ENCODE measurements around the gene PLPP3.
A peak's percentile ranks its signal among the peaks of the same experiment; 100 is the strongest.

The PLPP3 gene

DNA sequence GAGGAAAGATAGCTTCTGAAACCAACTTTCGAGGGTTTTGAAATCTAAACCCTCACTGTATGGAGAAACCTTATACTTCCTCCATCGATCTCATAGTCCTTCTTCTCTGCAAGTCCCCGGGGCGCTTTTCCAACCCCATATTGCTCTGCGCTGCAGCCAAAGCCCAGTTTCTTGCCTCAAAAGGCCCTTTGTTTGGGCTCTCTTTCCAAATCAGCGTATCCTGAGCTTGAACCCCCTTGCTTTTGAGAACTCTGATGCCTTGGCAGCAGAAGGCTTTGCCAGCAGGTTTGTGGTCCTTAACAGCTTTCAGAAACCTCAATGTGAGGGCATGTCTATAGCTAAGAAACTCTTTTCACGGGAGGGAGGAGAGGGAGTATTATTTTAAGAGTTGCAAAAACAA is 21.6 kb downstream of the PLPP3 start:
- Histone ChIP-seq H3K9ac (ENCODE audit: low read depth, low read length) (no peak overlapping the region), H3K9me3 (ENCODE audit: control insufficient read depth, insufficient read depth, low read length) (no peaks in the 10 kb centered on the region), H3K4me3 (ENCODE audit: low read depth, low read length) (no peak overlapping the region), H3K27me3 (ENCODE audit: control insufficient read depth, insufficient read depth, low read length) (no peaks in the 10 kb centered on the region), H3K36me3 (ENCODE audit: control insufficient read depth, insufficient read depth, low read length) (no peaks in the 10 kb centered on the region), H3K4me1 (ENCODE audit: control insufficient read depth, insufficient read depth, low read length) (peaks cover 38% of the 10 kb centered on the region)

DNA sequence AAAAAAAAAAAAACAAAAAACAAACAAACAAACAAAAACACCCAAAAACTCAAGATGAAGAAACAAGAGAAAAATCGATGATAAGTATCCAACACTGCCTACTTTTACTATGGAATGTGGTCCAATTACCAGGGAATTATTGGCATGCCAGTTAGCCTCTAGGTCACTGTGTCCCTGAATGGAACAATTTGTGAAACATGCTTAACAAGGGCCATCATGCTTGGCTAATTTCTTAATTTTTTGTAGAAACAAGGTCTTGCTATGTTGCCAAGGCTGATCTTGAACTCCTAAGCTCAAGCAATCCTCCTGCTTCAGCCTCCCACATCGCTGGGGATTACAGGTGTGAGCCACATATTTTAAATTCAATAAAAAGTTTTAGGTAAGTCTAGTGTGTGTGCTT is 23.9 kb downstream of the PLPP3 start:
- Histone ChIP-seq H3K36me3 (ENCODE audit: control insufficient read depth, insufficient read depth, low read length) (no peaks in the 10 kb centered on the region), H3K9me3 (ENCODE audit: control insufficient read depth, insufficient read depth, low read length) (no peaks in the 10 kb centered on the region), H3K4me3 (ENCODE audit: low read depth, low read length) (no peak overlapping the region), H3K27me3 (ENCODE audit: control insufficient read depth, insufficient read depth, low read length) (no peaks in the 10 kb centered on the region), H3K9ac (ENCODE audit: low read depth, low read length) (no peak overlapping the region), H3K4me1 (ENCODE audit: control insufficient read depth, insufficient read depth, low read length) (peaks cover 50% of the 10 kb centered on the region)

DNA sequence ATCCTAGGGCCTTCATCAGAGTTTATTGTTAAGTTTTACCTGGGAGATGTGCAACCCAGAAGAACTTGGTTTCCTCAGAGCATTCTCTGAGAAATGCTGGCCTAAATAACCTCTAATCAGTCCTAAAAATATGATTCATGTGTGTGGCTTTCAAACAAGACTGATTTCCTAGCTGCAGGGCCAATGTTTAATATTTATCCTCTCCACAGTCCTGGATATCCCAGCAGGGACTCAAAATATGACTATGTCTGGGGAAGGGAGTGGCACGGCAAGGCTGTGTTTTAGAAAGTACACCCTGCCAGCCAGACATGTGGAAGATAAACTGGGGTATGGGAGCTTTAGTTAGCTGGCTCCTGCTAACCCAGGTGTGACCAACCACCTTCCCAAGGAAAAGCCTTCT is 26.3 kb downstream of the PLPP3 start:
- Histone ChIP-seq H3K4me3 (ENCODE audit: low read depth, low read length) (no peak overlapping the region), H3K4me1 (ENCODE audit: control insufficient read depth, insufficient read depth, low read length) (peaks cover 56% of the 10 kb centered on the region), H3K9me3 (ENCODE audit: control insufficient read depth, insufficient read depth, low read length) (no peaks in the 10 kb centered on the region), H3K36me3 (ENCODE audit: control insufficient read depth, insufficient read depth, low read length) (no peaks in the 10 kb centered on the region), H3K9ac (ENCODE audit: low read depth, low read length) (peak overlapping the region; percentile 1), H3K27me3 (ENCODE audit: control insufficient read depth, insufficient read depth, low read length) (no peaks in the 10 kb centered on the region)

DNA sequence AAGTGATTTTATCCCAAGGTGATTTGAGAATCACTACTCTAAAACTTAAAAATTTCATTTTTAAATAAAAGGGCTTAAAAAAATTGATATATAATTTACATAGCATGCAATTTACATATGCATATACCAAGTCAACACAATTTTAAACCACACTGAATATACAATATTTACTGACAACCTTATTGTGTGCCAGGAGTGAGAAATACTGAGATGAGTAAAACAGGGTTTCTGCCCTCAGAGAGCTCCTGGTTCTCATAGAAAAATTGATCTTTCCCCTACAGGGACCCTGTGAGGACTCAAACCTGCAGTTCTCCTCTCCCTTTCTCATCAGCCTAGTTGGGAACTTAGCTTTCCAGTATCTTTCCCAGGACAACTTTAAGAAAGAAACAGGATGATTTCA is 27.0 kb downstream of the PLPP3 start:
- no peaks in the 10 kb centered on the region for H3K9me3 ChIP-seq (ENCODE audit: control insufficient read depth, insufficient read depth, low read length)
- no peak overlapping the region for H3K9ac ChIP-seq (ENCODE audit: low read depth, low read length)
- H3K4me3 ChIP-seq (ENCODE audit: low read depth, low read length): no peak overlapping the region
- H3K27me3 ChIP-seq (ENCODE audit: control insufficient read depth, insufficient read depth, low read length): no peaks in the 10 kb centered on the region
- no peaks in the 10 kb centered on the region for H3K36me3 ChIP-seq (ENCODE audit: control insufficient read depth, insufficient read depth, low read length)
- peaks cover 62% of the 10 kb centered on the region for H3K4me1 ChIP-seq (ENCODE audit: control insufficient read depth, insufficient read depth, low read length)

DNA sequence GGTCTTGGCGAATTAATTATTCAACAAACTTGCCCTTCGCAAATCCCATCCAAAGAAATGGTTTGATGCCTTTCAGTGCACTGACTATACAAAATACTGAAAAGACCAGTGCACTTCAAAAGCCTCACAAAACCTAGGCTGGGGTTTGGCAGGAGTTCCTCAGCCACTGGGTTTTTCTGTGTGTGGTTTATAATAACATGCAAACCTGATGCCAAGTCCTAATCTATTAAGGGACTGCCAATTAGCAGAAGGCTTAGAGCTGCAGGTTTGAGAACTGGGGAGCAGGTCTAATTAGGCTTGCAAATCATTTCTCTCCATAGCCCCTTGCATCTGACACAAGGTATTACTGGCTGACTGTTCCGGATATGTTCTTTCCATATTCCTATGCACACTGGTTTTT is 27.7 kb downstream of the PLPP3 start:
- peaks cover 65% of the 10 kb centered on the region for H3K4me1 ChIP-seq (ENCODE audit: control insufficient read depth, insufficient read depth, low read length)
- no peak overlapping the region for H3K4me3 ChIP-seq (ENCODE audit: low read depth, low read length)
- H3K27me3 ChIP-seq (ENCODE audit: control insufficient read depth, insufficient read depth, low read length): no peaks in the 10 kb centered on the region
- no peak overlapping the region for H3K9ac ChIP-seq (ENCODE audit: low read depth, low read length)
- H3K9me3 ChIP-seq (ENCODE audit: control insufficient read depth, insufficient read depth, low read length): no peaks in the 10 kb centered on the region
- H3K36me3 ChIP-seq (ENCODE audit: control insufficient read depth, insufficient read depth, low read length): no peaks in the 10 kb centered on the region

DNA sequence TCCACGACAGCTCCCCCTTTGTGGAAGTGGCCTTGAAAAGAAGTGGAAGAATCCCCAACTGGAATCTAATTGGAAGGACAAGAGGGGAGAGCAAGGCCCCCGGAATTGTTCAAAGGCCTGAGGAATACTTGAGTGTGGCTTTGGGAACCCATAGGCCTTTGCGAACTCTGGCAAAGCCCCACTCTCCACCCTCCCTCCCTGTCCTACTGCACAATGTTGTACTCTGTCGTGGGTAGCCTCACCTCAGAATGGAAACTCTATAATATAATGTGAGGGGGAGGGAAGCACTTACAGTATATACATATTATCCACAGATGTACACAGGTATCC is 28.5 kb downstream of the PLPP3 start:
- no peak overlapping the region for H3K4me3 ChIP-seq (ENCODE audit: low read depth, low read length)
- peak overlapping the region; percentile 50 for H3K9ac ChIP-seq (ENCODE audit: low read depth, low read length)
- H3K9me3 ChIP-seq (ENCODE audit: control insufficient read depth, insufficient read depth, low read length): no peaks in the 10 kb centered on the region
- H3K4me1 ChIP-seq (ENCODE audit: control insufficient read depth, insufficient read depth, low read length): peaks cover 68% of the 10 kb centered on the region
- no peaks in the 10 kb centered on the region for H3K27me3 ChIP-seq (ENCODE audit: control insufficient read depth, insufficient read depth, low read length)
- no peaks in the 10 kb centered on the region for H3K36me3 ChIP-seq (ENCODE audit: control insufficient read depth, insufficient read depth, low read length)

DNA sequence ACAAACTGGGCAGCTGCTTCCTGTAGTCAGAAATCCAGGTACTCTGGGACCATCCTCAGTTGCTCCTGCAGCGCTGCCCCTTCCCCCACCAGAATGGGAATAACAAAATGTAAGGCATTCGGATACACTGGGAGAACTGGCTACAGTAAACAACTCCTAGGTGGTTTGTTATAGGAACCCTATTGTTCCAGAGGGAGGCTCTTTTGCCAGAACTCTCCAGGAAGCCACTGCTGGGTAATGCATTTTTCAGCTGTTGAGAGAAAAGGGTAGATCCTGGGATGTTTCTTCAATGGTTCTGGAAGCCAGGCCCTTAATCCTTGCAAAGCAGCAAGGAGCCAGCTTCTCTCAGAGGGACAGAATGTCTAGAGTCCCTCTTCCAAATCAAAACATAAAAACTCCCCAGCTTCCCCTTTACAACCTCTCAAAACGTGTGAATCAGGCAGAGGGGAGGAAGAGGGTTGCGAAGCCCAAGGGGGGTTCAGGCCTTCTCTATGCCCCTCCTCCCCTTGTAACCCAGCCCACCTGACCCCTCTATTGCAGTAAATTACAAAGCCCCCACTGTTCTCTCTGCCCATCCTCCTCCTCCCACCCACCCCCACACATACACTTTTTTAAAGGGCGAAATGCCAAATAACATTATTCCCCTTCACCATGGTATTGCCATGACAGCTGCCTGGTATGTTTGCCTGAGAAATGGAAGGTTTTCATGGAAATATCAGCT is 29.1 kb downstream of the PLPP3 start:
- H3K9ac ChIP-seq (ENCODE audit: low read depth, low read length): peak overlapping the region; percentile 55
- H3K4me3 ChIP-seq (ENCODE audit: low read depth, low read length): peak overlapping the region; percentile 21
- H3K4me1 ChIP-seq (ENCODE audit: control insufficient read depth, insufficient read depth, low read length): peaks cover 71% of the 10 kb centered on the region
- no peaks in the 10 kb centered on the region for H3K36me3 ChIP-seq (ENCODE audit: control insufficient read depth, insufficient read depth, low read length)
- no peaks in the 10 kb centered on the region for H3K27me3 ChIP-seq (ENCODE audit: control insufficient read depth, insufficient read depth, low read length)
- no peaks in the 10 kb centered on the region for H3K9me3 ChIP-seq (ENCODE audit: control insufficient read depth, insufficient read depth, low read length)

DNA sequence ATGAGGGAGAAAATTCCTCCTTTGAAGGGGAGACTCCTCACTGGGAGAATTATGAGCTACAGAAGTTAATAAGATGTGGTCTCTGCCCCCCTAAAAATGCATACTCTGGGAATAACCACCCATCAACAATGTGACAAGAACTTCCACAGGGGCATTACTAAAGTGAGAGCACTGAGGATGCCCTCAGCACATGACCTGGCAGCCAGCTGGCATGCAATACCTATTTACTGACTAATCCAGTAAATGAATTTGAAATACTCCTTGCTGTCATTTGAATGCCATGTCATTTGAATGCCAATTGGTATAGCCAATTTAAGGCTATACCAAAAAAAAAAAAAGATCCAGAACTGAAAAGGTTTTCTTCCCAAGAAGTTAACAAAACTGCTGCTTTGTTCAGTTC is 30.8 kb downstream of the PLPP3 start:
- H3K27me3 ChIP-seq (ENCODE audit: control insufficient read depth, insufficient read depth, low read length): no peaks in the 10 kb centered on the region
- no peak overlapping the region for H3K4me3 ChIP-seq (ENCODE audit: low read depth, low read length)
- H3K9ac ChIP-seq (ENCODE audit: low read depth, low read length): no peak overlapping the region
- H3K36me3 ChIP-seq (ENCODE audit: control insufficient read depth, insufficient read depth, low read length): no peaks in the 10 kb centered on the region
- peaks cover 81% of the 10 kb centered on the region for H3K4me1 ChIP-seq (ENCODE audit: control insufficient read depth, insufficient read depth, low read length)
- no peaks in the 10 kb centered on the region for H3K9me3 ChIP-seq (ENCODE audit: control insufficient read depth, insufficient read depth, low read length)

DNA sequence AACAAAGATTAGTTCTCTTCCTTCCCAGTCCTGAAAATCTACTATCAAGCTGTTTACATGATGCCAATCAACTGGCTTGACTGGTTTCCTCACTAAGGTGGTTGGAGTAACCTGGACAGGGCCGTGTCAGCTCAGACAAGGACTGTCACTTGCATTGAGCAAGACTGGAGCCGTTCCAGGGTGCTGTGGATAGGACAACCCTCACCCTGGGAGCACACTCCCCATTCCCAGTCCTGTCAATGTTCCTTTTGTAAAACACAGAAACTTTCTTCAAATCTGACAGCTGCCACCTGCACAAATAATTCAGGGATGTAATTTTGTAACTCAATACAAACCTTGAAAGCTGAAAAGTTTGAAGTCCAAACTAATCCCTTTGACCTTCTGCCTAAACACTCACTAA is 31.4 kb downstream of the PLPP3 start:
- Histone ChIP-seq H3K36me3 (ENCODE audit: control insufficient read depth, insufficient read depth, low read length) (no peaks in the 10 kb centered on the region), H3K27me3 (ENCODE audit: control insufficient read depth, insufficient read depth, low read length) (no peaks in the 10 kb centered on the region), H3K9ac (ENCODE audit: low read depth, low read length) (peak overlapping the region; percentile 26), H3K4me1 (ENCODE audit: control insufficient read depth, insufficient read depth, low read length) (peaks cover 79% of the 10 kb centered on the region), H3K9me3 (ENCODE audit: control insufficient read depth, insufficient read depth, low read length) (no peaks in the 10 kb centered on the region), H3K4me3 (ENCODE audit: low read depth, low read length) (no peak overlapping the region)

DNA sequence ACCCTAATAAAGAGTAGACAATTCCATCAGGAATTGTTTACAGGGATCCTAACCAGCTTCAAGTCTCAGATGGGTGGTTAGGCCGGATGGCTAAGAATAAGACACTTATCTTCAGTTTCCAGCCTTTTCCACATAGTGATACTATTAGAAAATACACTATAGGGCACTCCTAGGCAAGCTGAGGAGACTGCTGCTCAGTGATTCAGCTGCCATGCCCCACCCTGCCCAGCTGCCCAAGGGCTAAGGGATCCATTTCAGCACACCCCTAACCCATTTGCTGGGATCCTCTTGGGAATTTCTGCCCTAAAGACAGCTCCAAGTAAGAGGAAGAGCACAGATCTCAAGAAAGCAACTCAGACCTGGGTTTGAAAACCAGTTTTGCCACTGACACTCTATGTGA is 31.9 kb downstream of the PLPP3 start:
- H3K4me1 ChIP-seq (ENCODE audit: control insufficient read depth, insufficient read depth, low read length): peaks cover 75% of the 10 kb centered on the region
- no peaks in the 10 kb centered on the region for H3K36me3 ChIP-seq (ENCODE audit: control insufficient read depth, insufficient read depth, low read length)
- peak overlapping the region; percentile 26 for H3K9ac ChIP-seq (ENCODE audit: low read depth, low read length)
- H3K4me3 ChIP-seq (ENCODE audit: low read depth, low read length): no peak overlapping the region
- H3K9me3 ChIP-seq (ENCODE audit: control insufficient read depth, insufficient read depth, low read length): no peaks in the 10 kb centered on the region
- H3K27me3 ChIP-seq (ENCODE audit: control insufficient read depth, insufficient read depth, low read length): no peaks in the 10 kb centered on the region

DNA sequence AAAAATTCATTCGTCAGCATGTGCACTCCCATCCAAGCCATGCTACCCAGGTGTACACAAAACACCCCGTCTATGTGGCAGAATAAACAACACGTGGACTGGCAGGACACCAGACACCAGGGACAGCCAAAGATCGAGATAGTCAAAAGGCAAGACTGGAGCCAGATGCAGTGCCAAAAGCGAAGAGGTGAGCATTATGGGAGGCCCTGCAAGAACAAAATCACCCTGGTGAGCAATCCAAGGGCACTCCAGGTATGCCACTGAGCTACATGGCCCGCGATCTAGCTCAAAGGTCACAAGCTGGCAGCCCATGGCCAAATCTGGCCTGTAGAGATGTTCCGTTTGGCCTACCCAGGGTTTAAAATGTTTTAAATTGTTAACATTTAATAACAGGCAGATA is 33.7 kb downstream of the PLPP3 start:
- H3K9ac ChIP-seq (ENCODE audit: low read depth, low read length): no peak overlapping the region
- no peak overlapping the region for H3K4me3 ChIP-seq (ENCODE audit: low read depth, low read length)
- H3K27me3 ChIP-seq (ENCODE audit: control insufficient read depth, insufficient read depth, low read length): no peaks in the 10 kb centered on the region
- H3K9me3 ChIP-seq (ENCODE audit: control insufficient read depth, insufficient read depth, low read length): no peaks in the 10 kb centered on the region
- H3K4me1 ChIP-seq (ENCODE audit: control insufficient read depth, insufficient read depth, low read length): peaks cover 69% of the 10 kb centered on the region
- H3K36me3 ChIP-seq (ENCODE audit: control insufficient read depth, insufficient read depth, low read length): peaks cover 3% of the 10 kb centered on the region

DNA sequence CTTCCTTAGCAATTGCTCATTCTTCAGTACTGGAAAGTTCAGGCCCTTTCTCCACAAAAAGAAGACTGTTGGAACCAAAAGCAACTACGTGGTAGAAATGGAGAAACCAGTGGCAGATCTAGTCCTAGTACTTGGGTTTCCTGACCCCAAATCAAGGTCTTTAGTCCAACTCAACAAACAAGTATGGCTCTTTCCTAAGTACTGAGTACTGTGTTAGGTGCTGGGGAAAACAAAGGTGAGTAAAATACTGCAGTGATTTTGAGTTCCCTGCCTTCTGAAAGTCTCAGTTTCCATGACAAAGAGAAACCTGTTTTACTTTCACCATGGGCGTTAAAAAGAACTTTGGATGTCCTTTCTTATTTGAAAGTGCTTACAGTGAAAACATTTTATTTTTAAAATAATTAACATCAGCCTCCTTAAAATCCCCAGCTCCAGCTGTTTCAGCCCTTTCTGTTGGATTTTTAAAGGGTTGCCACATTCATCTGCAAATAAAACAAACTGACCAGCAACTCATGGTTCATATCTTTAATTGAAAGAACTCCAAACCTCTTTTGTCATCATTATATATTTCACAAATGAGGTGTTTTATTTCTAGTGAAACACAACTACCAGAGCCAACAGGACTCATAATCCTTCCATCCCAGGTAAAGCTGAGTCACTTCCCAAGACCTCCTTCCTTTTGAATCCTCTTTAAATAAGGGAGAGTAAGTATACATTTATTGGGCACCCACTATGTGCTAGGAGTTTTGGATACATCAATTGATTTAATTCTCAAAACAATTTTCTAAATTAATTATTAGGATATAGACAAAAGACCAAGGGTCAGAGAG is 35.4 kb downstream of the PLPP3 start:
- peaks cover 68% of the 10 kb centered on the region for H3K4me1 ChIP-seq (ENCODE audit: control insufficient read depth, insufficient read depth, low read length)
- H3K9me3 ChIP-seq (ENCODE audit: control insufficient read depth, insufficient read depth, low read length): no peaks in the 10 kb centered on the region
- H3K4me3 ChIP-seq (ENCODE audit: low read depth, low read length): no peak overlapping the region
- H3K27me3 ChIP-seq (ENCODE audit: control insufficient read depth, insufficient read depth, low read length): no peaks in the 10 kb centered on the region
- peak overlapping the region; percentile 18 for H3K9ac ChIP-seq (ENCODE audit: low read depth, low read length)
- peaks cover 3% of the 10 kb centered on the region for H3K36me3 ChIP-seq (ENCODE audit: control insufficient read depth, insufficient read depth, low read length)

Data from iPS-15b (cell line).